ENCODE data around the gene TFEB. TPM values are rescaled to one million over a fixed set of nuclear protein-coding genes. Genes with fewer than 3 reads are reported as not detected.
A peak's percentile ranks its signal among the peaks of the same experiment; 100 is the strongest.

Gene TFEB
- total and polyA plus RNA-seq, 2 donors from 2014 or later = 50.7 to 51.0 TPM

DNA sequence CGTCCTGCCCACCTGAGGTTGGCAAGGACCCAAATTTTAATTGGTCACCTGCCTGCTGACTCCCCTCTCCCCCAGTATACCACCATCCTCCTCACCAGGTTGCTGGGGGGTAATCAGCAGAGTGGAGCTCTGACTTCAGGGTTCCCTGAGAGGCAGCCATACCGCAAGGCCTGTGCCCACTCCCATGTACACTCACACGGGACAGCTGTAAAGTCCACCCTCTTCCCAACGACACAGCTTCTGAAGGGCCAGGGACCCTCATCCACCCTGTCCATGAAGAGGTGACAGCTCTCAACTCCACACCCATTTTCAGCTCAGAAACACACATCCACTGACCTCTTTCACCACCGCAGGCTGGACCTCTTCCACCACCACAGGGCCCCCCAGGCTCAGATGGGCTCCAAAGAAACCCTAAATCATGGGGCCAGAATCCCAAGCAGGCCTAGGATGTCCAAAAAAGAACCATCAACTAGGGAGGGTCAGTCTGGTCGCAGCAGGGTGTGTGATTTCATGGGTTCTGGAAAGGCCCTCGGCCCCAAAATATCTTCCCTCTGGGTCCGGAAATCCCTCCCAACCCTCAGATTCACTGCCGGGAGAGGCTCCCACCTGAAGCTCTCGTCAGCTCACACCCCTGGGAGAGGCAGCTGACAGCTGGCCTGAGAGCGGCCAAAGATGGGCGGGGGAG lies 30.0 kb downstream of the TFEB start:
- intact Hi-C loops (cut with DNase I) = no loop called here
- H3K27ac ChIP-seq (ENCODE audit: low read depth in 2 of 2, low read length in 2 of 2) = peak overlapping the region; percentile 55 to 67
- TF ChIP-seq, protein P1, sequence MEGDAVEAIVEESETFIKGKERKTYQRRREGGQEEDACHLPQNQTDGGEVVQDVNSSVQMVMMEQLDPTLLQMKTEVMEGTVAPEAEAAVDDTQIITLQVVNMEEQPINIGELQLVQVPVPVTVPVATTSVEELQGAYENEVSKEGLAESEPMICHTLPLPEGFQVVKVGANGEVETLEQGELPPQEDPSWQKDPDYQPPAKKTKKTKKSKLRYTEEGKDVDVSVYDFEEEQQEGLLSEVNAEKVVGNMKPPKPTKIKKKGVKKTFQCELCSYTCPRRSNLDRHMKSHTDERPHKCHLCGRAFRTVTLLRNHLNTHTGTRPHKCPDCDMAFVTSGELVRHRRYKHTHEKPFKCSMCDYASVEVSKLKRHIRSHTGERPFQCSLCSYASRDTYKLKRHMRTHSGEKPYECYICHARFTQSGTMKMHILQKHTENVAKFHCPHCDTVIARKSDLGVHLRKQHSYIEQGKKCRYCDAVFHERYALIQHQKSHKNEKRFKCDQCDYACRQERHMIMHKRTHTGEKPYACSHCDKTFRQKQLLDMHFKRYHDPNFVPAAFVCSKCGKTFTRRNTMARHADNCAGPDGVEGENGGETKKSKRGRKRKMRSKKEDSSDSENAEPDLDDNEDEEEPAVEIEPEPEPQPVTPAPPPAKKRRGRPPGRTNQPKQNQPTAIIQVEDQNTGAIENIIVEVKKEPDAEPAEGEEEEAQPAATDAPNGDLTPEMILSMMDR (IDR thresholded peaks at IDR 0.05; ENCODE audit: borderline replicate concordance, extremely low read depth, insufficient read depth) = no peak
- DNase-seq (no peak), FAIRE-seq (no peak)
- H3K27me3 ChIP-seq (ENCODE audit: control insufficient read depth, insufficient read depth, low read length) = no peaks in the 10 kb centered on the region
- H3K9me3 ChIP-seq (ENCODE audit: control insufficient read depth in 2 of 3, insufficient read depth in 1 of 3, low read length in 3 of 3) = no peaks in the 10 kb centered on the region
- H3K4me3 ChIP-seq (ENCODE audit: low read length in 3 of 3) = no peak overlapping the region
- peaks cover 0 to 4% (median 0%) of the 10 kb centered on the region in 3 donors for H3K36me3 ChIP-seq (ENCODE audit: control insufficient read depth in 2 of 3, insufficient read depth in 3 of 3, low read length in 3 of 3)
- H3K9ac ChIP-seq (ENCODE audit: low read length in 3 of 3) = peak overlapping the region in 1 of 3 donors; percentile 41
- peaks cover 0 to 31% (median 9%) of the 10 kb centered on the region in 3 donors for H3K4me1 ChIP-seq (ENCODE audit: control insufficient read depth in 2 of 3, insufficient read depth in 2 of 3, low read depth in 1 of 3, low read length in 3 of 3)

DNA sequence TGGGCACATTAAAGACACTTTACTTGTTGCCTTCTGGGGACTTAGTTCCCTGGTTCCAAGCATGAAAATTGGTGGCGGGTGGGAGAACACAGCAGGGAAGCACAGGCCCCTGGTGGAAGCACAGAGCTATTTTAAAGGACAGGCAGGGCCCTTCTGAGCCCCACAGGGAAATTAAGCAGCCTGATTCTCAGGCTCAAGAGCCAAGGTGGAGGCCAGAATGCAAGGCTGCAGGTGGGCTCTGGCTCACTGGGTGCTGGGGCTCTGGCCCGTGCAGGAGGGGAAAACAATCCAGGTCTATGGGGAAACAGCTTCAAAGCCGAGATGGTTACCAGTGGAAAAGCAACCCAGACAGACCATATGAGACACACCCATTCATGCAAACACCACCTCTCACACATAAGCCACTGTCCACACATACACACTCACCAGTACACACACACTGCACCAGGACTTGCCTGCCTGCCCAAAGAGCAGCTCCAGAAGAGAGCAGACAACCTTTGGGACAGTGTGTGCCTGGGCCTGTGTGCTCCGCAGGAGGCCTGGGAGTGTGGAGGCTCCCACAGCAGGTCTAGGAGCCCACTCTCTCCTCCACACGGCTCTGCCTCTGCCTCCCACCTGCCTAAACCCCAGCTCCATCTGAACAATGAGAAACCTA lies 30.6 kb downstream of the TFEB start:
- Histone ChIP-seq H3K27ac (ENCODE audit: low read depth in 2 of 2, low read length in 2 of 2) (peak overlapping the region in 1 of 2 donors; percentile 22), H3K36me3 (ENCODE audit: control insufficient read depth in 2 of 3, insufficient read depth in 3 of 3, low read length in 3 of 3) (peaks cover 0 to 4% (median 0%) of the 10 kb centered on the region in 3 donors), H3K4me3 (ENCODE audit: low read length in 3 of 3) (no peak overlapping the region), H3K4me1 (ENCODE audit: control insufficient read depth in 2 of 3, insufficient read depth in 2 of 3, low read depth in 1 of 3, low read length in 3 of 3) (peaks cover 0 to 31% (median 9%) of the 10 kb centered on the region in 3 donors), H3K9me3 (ENCODE audit: control insufficient read depth in 2 of 3, insufficient read depth in 1 of 3, low read length in 3 of 3) (no peaks in the 10 kb centered on the region), H3K9ac (ENCODE audit: low read length in 3 of 3) (peak overlapping the region in 1 of 3 donors; percentile 12), H3K27me3 (ENCODE audit: control insufficient read depth, insufficient read depth, low read length) (no peaks in the 10 kb centered on the region)
- no peak for FAIRE-seq
- intact Hi-C loops (cut with DNase I) = no loop called here
- TF ChIP-seq, protein P1 (IDR thresholded peaks at IDR 0.05; ENCODE audit: borderline replicate concordance, extremely low read depth, insufficient read depth) = no peak
- DNase-seq = no peak

DNA sequence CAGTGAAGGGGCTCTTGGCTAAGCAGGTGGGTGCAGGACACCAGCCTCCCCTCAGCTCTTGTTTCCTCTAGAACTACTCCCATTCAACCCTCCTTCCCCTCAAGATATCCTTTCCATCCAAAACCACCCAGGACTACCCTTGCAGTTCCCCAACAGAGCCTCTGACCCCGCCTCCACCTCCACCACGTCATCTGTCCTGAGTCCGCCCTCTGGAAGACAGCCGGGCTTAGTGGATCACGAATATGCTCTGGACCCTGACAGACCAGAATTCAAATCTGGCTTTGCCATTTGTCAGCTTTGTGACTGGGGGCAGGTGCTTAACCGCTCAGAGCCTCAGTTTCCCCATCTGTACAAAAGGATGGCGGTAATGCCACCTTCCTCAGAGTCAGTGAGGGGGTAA lies 31.4 kb downstream of the TFEB start:
- peaks cover 0 to 4% (median 0%) of the 10 kb centered on the region in 3 donors for H3K36me3 ChIP-seq (ENCODE audit: control insufficient read depth in 2 of 3, insufficient read depth in 3 of 3, low read length in 3 of 3)
- H3K9me3 ChIP-seq (ENCODE audit: control insufficient read depth in 2 of 3, insufficient read depth in 1 of 3, low read length in 3 of 3) = no peaks in the 10 kb centered on the region
- TF ChIP-seq, protein P1 (IDR thresholded peaks at IDR 0.05; ENCODE audit: borderline replicate concordance, extremely low read depth, insufficient read depth) = no peak
- no peak for FAIRE-seq
- H3K27ac ChIP-seq (ENCODE audit: low read depth in 2 of 2, low read length in 2 of 2) = no peak overlapping the region
- peak overlapping the region in 1 of 3 donors; percentile 12 for H3K9ac ChIP-seq (ENCODE audit: low read length in 3 of 3)
- no peak overlapping the region for H3K4me3 ChIP-seq (ENCODE audit: low read length in 3 of 3)
- H3K4me1 ChIP-seq (ENCODE audit: control insufficient read depth in 2 of 3, insufficient read depth in 2 of 3, low read depth in 1 of 3, low read length in 3 of 3) = peaks cover 0 to 33% (median 9%) of the 10 kb centered on the region in 3 donors
- intact Hi-C loops (cut with DNase I) = no loop called here
- DNase-seq = peak in 1 of 5 donors; percentile 49
- no peaks in the 10 kb centered on the region for H3K27me3 ChIP-seq (ENCODE audit: control insufficient read depth, insufficient read depth, low read length)
